HG02885 (cell line): ENCODE results near the gene ITGA1.

ENCODE experiments used
- ATAC-seq: cut with Tn5 transposase; IDR thresholded peaks from one replicate; pipeline ENCODE4 v1.9.1; 2021; ENCODE audit warnings: mild to moderate bottlenecking; ENCODE audit not compliant: unreplicated experiment, poor library complexity

ITGA1 gene

GRCh38 chr5:52771343-52772039 lies 16.2 kb upstream of the ITGA1 start:
- ATAC-seq = peak; percentile 96

DNA sequence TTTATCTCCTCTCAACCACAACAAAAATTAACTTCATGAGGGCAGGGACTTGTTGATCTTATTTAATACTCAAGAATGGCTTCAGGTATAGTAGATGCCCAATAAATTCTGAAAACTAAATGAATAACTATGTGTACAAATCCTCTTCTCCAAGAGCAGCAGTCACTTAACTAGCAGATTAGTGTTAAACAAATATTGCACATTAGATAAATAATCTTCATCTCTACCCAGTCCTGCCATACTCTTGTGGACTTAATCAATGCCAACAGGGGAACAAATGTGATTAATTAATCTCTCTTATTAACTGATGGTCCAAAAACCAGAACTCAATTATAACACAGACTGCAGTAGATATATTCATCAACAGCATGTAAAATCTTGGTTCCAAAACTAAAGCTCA lies 15.0 kb upstream of the ITGA1 start:
- ATAC-seq = no peak

- ATAC-seq = no peak
Observed at GRCh38 chr5:52773342-52773741, 14.4 kb upstream of the ITGA1 start.

- no peak for ATAC-seq
Observed at GRCh38 chr5:52774005-52774410, 13.7 kb upstream of the ITGA1 start.

DNA sequence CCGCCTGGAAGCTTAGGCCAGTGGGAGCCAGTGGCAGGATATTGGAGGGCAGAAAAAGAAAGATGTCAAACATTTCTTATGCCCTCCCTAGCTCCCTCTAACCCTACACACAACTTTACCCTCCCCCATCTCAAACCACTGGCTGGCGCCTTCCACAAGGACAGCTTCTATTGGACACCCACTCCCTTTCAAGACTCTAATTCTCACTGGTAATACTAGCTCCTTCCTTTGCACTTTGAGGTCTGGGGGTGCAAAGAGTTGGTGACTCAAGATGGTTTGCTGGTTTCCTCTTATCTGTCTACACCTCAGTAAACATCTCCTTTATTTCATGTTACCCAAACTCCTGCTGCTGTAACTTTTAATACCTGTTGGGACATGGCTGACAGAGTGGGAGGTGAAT lies 11.6 kb upstream of the ITGA1 start:
- ATAC-seq = no peak

GRCh38 chr5:52777186-52777585 lies 10.5 kb upstream of the ITGA1 start:
- ATAC-seq = no peak

- ATAC-seq = no peak
Observed at GRCh38 chr5:52778781-52779180, 8.9 kb upstream of the ITGA1 start.

- ATAC-seq = no peak
Observed at GRCh38 chr5:52779213-52779612, 8.5 kb upstream of the ITGA1 start.

DNA sequence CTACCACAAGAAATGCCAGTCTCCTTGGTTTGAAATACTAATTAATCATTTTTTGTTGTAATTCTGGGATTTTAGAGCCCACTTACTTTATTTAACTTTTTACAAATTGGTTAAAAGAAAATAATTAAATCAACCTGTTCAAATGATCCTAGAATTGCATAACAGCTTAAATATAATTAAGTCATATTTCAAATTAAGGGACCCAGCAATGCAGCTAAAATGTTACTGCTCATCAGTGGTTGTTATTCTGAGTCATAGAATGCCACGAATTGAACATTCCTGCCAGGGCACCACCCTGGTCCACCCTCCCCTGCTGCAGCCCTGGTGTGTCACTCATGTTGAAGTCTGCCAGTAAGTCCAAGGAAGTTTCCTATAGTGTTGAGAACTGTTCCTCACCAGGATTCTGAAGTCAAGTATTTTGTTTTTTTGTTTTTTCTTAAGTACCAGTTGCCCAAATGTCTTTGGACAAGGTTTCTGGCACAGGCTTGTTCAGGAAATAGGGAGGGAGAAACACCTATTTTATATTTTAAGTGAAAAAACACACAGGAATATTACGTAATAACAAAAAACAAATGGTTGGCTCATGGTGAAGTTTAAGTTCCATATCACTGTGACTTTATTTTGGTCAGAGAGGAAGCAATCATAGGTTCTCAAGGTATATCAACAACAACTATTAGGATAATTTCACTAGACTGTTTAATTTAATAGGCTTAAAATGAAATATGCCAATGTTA lies 4.3 kb upstream of the ITGA1 start:
- ATAC-seq = no peak

GRCh38 chr5:52784737-52785136 lies 3.0 kb upstream of the ITGA1 start:
- no peak for ATAC-seq

DNA sequence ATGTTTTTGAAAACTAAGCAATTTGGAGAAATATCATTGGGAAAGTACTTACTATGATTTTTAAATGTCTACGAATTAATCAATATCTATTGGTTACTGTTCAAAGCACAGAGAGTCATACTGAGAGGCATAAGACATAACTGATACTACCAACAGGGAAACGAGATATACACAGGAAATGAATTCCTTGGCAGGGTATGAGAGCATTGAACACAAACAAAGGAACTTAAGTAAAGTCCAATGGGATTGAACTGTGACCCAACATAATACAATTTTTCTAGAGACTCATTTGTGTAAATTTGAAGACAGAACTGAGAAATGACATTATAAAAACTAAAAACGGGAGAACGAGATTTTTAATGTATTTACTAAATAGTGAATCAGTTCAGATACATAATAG lies 1.3 kb upstream of the ITGA1 start:
- ATAC-seq = no peak

DNA sequence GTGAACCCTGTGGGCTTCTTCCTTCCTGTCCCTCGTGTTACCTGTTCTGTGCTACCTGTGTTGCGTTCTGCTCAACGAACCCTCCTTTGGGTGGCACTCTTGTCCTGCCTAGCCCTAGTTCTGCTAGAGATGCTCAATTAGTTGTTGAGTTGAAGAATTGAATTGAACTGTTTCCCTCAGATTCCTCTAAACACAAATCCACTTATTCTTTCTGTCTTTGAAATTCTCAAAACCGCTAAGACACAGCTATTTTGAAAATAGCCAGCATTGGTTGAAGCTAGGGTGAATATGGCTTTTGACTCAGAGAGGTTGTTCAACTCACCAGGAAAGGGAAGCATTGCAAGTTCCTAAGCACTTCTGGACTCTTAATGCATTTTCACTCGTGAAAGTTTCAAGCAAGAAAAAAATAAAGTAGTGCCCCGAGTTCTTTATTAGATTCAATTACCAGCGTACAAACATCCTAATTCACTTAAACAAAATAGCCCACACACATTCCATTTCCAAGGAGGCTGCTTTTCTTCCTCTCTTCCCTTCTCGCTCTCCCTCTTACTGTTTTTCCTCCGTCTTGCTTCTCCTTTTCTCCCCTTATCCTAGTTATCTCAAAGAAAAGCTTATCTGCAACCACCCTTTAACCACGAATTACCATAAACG lies 642 bp upstream of the ITGA1 start:
- ATAC-seq = peak; percentile 46

DNA sequence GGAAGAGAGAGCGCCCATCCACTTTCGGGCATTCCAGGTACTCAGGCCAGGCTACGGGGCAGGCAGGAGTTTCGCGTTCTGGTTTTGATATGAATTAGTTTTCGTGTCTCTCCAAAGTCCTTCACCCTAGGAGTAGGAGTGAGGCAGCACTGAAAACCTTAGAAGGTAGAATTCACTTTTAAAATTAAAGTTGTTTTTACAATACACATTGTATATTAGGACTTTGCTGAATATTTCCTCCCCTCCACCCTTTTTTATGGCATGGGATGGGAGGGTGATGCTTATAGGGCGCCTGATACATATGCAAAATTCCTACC lies 747 bp downstream of the ITGA1 start:
- no peak for ATAC-seq

DNA sequence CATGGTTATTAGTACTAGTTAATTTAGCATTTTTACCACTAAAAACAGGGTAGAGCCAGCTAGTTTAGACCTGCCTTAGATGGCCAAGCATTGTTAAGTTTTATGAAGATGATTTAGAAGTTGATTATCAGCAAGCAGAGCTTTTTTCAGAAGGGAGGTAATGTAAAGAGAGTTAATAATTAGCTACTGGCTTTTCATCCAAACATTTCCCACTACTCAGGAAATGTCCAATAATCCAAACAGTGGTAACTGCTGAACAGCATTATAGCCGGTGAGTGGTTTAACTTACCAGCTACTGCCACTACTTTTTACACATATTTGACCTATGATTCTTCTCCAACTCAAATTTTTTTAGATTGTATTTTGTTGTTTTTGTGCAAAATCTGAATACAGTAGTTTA lies 1.7 kb downstream of the ITGA1 start:
- no peak for ATAC-seq

DNA sequence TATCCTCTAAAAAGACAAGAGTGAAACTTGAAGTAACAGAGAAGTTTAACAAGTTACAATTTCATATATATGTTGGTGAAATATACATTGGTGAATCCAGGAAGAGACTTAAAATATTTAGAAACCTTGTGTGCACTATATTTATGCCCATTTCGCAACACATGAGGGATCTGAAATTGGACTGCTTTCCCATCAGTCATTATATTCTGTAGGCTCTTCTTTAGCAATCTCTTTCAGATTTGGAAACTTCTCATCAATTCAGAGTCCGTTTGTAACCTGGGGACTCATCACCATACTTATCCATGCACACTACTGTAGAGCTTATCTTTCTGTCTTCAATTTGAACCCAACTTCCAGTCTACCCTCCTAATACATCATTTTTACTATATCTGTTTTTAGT lies 2.1 kb downstream of the ITGA1 start:
- no peak for ATAC-seq

GRCh38 chr5:52791366-52791765 lies 3.6 kb downstream of the ITGA1 start:
- ATAC-seq = no peak

GRCh38 chr5:52794519-52794918 lies 6.8 kb downstream of the ITGA1 start:
- no peak for ATAC-seq

GRCh38 chr5:52796031-52796430 lies 8.3 kb downstream of the ITGA1 start:
- ATAC-seq = no peak

GRCh38 chr5:52796516-52797103 lies 8.9 kb downstream of the ITGA1 start:
- ATAC-seq = no peak

- no peak for ATAC-seq
Observed at GRCh38 chr5:52798938-52799337, 11.2 kb downstream of the ITGA1 start.

GRCh38 chr5:52799358-52799982 lies 11.8 kb downstream of the ITGA1 start:
- peak; percentile 29 for ATAC-seq
